BLaER1 (cell line): ENCODE results near the gene CDA.

Experiments used
- H3K27ac ChIP-seq: shearing (Covaris generic); formaldehyde crosslinking; 2 replicates; pipeline ENCODE4 v1.8.1; 2022
- H3K27me3 ChIP-seq: shearing (Covaris generic); formaldehyde crosslinking; 2 replicates; pipeline ENCODE4 v1.8.1; 2022
- H3K36me3 ChIP-seq: shearing (Covaris generic); formaldehyde crosslinking; 2 replicates; pipeline ENCODE4 v1.8.1; 2022
- H3K4me1 ChIP-seq: shearing (Covaris generic); formaldehyde crosslinking; 2 replicates; pipeline ENCODE4 v1.8.1; 2022
- H3K4me2 ChIP-seq: shearing (Covaris generic); formaldehyde crosslinking; 2 replicates; pipeline ENCODE4 v1.8.1; 2022
- H3K4me3 ChIP-seq: shearing (Covaris generic); formaldehyde crosslinking; 2 replicates; pipeline ENCODE4 v1.8.1; 2022
- H3K9ac ChIP-seq: shearing (Covaris generic); formaldehyde crosslinking; 2 replicates; pipeline ENCODE4 v1.8.1; 2022
- H3K9me3 ChIP-seq: shearing (Covaris generic); formaldehyde crosslinking; 2 replicates; pipeline ENCODE4 v1.8.1; 2022
- H4K20me1 ChIP-seq: shearing (Covaris generic); formaldehyde crosslinking; 2 replicates; pipeline ENCODE4 v1.8.1; 2022
- Cebpa-rat ChIP-seq: shearing (Covaris generic); IDR thresholded peaks from 2 replicates; pipeline ENCODE4 v1.8.1; 2022

Gene CDA

GRCh38 chr1:20626524-20626923 is 37.6 kb downstream of the CDA start:
- no peaks in the 10 kb centered on the region for H4K20me1 ChIP-seq
- no peaks in the 10 kb centered on the region for H3K27me3 ChIP-seq
- H3K27ac ChIP-seq = no peak overlapping the region
- peaks cover 25% of the 10 kb centered on the region for H3K9me3 ChIP-seq
- no peak overlapping the region for H3K9ac ChIP-seq
- TF ChIP-seq Cebpa-rat = no peak
- H3K36me3 ChIP-seq = no peaks in the 10 kb centered on the region
- H3K4me3 ChIP-seq = no peak overlapping the region
- H3K4me1 ChIP-seq = no peaks in the 10 kb centered on the region
- H3K4me2 ChIP-seq = no peak overlapping the region

- TF ChIP-seq Cebpa-rat = no peak
- H3K9ac ChIP-seq = no peak overlapping the region
- peaks cover 4% of the 10 kb centered on the region; the same call in 1 of the 2 replicates for H4K20me1 ChIP-seq
- no peaks in the 10 kb centered on the region for H3K36me3 ChIP-seq
- H3K27ac ChIP-seq = no peak overlapping the region
- H3K27me3 ChIP-seq = no peaks in the 10 kb centered on the region
- H3K4me2 ChIP-seq = no peak overlapping the region
- no peak overlapping the region for H3K4me3 ChIP-seq
- peaks cover 25% of the 10 kb centered on the region for H3K9me3 ChIP-seq
- peaks cover 11% of the 10 kb centered on the region for H3K4me1 ChIP-seq
These were observed 41.8 kb downstream of the CDA start for GRCh38 chr1:20630729-20631128.

GRCh38 chr1:20632386-20632785 is 43.5 kb downstream of the CDA start:
- Histone ChIP-seq H3K9ac (no peak overlapping the region), H3K36me3 (no peaks in the 10 kb centered on the region), H4K20me1 (peaks cover 4% of the 10 kb centered on the region; the same call in 1 of the 2 replicates), H3K4me1 (peaks cover 11% of the 10 kb centered on the region), H3K27me3 (no peaks in the 10 kb centered on the region), H3K9me3 (peaks cover 25% of the 10 kb centered on the region), H3K4me3 (no peak overlapping the region), H3K4me2 (no peak overlapping the region), H3K27ac (no peak overlapping the region)
- TF ChIP-seq Cebpa-rat = no peak

- Histone ChIP-seq H3K9ac (peak within 1 kb of the TSS; percentile 87), H4K20me1 (peaks cover 4% of the 10 kb centered on the region; the same call in 1 of the 2 replicates), H3K4me1 (peaks cover 11% of the 10 kb centered on the region), H3K4me2 (peak within 1 kb of the TSS; percentile 98), H3K27ac (peak within 1 kb of the TSS; percentile 81), H3K36me3 (peaks cover 9% of the 10 kb centered on the region), H3K27me3 (no peaks in the 10 kb centered on the region), H3K4me3 (peak within 1 kb of the TSS; percentile 100), H3K9me3 (peaks cover 17% of the 10 kb centered on the region)
- TF ChIP-seq Cebpa-rat = no peak
These were observed 44.5 kb downstream of the CDA start, which contains the start of gene PINK1 for GRCh38 chr1:20633190-20634064. TSS of gene PINK1 (plus strand) at chr1:20633458. CDS start at chr1:20633549, 91 bp downstream.

- Histone ChIP-seq H3K36me3 (peaks cover 12% of the 10 kb centered on the region), H3K4me3 (peak overlapping the region; percentile 100), H3K4me1 (peaks cover 11% of the 10 kb centered on the region), H4K20me1 (peaks cover 4% of the 10 kb centered on the region; the same call in 1 of the 2 replicates), H3K9me3 (peaks cover 10% of the 10 kb centered on the region), H3K4me2 (peak overlapping the region; percentile 98), H3K27ac (no peak overlapping the region; the same call in 1 of the 2 replicates), H3K27me3 (no peaks in the 10 kb centered on the region), H3K9ac (peak overlapping the region; percentile 87; the same call in 1 of the 2 replicates)
- no peak for TF ChIP-seq Cebpa-rat
These were observed 45.2 kb downstream of the CDA start for GRCh38 chr1:20634065-20634593.

GRCh38 chr1:20634594-20635084 is 45.7 kb downstream of the CDA start:
- Histone ChIP-seq H3K4me3 (peak overlapping the region; percentile 100), H3K9ac (peak overlapping the region; percentile 87), H4K20me1 (peaks cover 4% of the 10 kb centered on the region; the same call in 1 of the 2 replicates), H3K9me3 (peaks cover 5% of the 10 kb centered on the region), H3K4me2 (peak overlapping the region; percentile 98), H3K27me3 (no peaks in the 10 kb centered on the region), H3K27ac (no peak overlapping the region), H3K4me1 (peaks cover 11% of the 10 kb centered on the region), H3K36me3 (peaks cover 12% of the 10 kb centered on the region)
- TF ChIP-seq Cebpa-rat = no peak

GRCh38 chr1:20636785-20637347 is 48.0 kb downstream of the CDA start:
- Histone ChIP-seq H4K20me1 (peaks cover 4% of the 10 kb centered on the region), H3K9me3 (no peaks in the 10 kb centered on the region), H3K4me1 (peaks cover 11% of the 10 kb centered on the region), H3K27me3 (no peaks in the 10 kb centered on the region), H3K9ac (no peak overlapping the region), H3K4me2 (no peak overlapping the region), H3K36me3 (peaks cover 12% of the 10 kb centered on the region), H3K27ac (no peak overlapping the region), H3K4me3 (no peak overlapping the region)
- TF ChIP-seq Cebpa-rat = no peak

GRCh38 chr1:20640183-20640597 is 51.3 kb downstream of the CDA start:
- Histone ChIP-seq H3K27me3 (no peaks in the 10 kb centered on the region), H3K4me1 (no peaks in the 10 kb centered on the region), H3K27ac (no peak overlapping the region), H3K4me3 (no peak overlapping the region), H3K9ac (no peak overlapping the region), H3K36me3 (peaks cover 21% of the 10 kb centered on the region), H3K4me2 (no peak overlapping the region), H4K20me1 (no peaks in the 10 kb centered on the region; the same call in 1 of the 2 replicates), H3K9me3 (no peaks in the 10 kb centered on the region)
- TF ChIP-seq Cebpa-rat = no peak

- Histone ChIP-seq H3K36me3 (peaks cover 21% of the 10 kb centered on the region), H4K20me1 (no peaks in the 10 kb centered on the region; the same call in 1 of the 2 replicates), H3K4me2 (no peak overlapping the region), H3K27me3 (no peaks in the 10 kb centered on the region), H3K27ac (no peak overlapping the region), H3K4me1 (no peaks in the 10 kb centered on the region), H3K9me3 (no peaks in the 10 kb centered on the region), H3K9ac (no peak overlapping the region), H3K4me3 (no peak overlapping the region)
- TF ChIP-seq Cebpa-rat = no peak
These were observed 53.1 kb downstream of the CDA start for GRCh38 chr1:20641975-20642374.

- Histone ChIP-seq H3K4me3 (no peak overlapping the region), H3K9me3 (no peaks in the 10 kb centered on the region), H3K4me2 (no peak overlapping the region), H4K20me1 (no peaks in the 10 kb centered on the region; the same call in 1 of the 2 replicates), H3K27me3 (no peaks in the 10 kb centered on the region), H3K9ac (no peak overlapping the region), H3K4me1 (no peaks in the 10 kb centered on the region), H3K36me3 (peaks cover 20% of the 10 kb centered on the region), H3K27ac (no peak overlapping the region)
- no peak for TF ChIP-seq Cebpa-rat
These were observed 54.2 kb downstream of the CDA start for GRCh38 chr1:20643080-20643479.
